Measurements from ENCODE around the gene TRIM28. TPM values are rescaled to one million over a fixed set of nuclear protein-coding genes. Genes with fewer than 3 reads are reported as not detected.

TRIM28 gene
- total RNA-seq, 1 donor from 2014 or later = 233 TPM

- intact Hi-C loops (cut with DNase I) = no loop called here
- ATAC-seq (no peak), DNase-seq (peak; percentile 50)
- no peak overlapping the region for H3K4me3 ChIP-seq
- peaks cover 20% of the 10 kb centered on the region for H3K36me3 ChIP-seq
- H3K27ac ChIP-seq = no peak overlapping the region
- no peaks in the 10 kb centered on the region for H3K27me3 ChIP-seq (ENCODE audit: low read depth)
- H3K4me1 ChIP-seq = peaks cover 50% of the 10 kb centered on the region
- TF ChIP-seq, protein P1, sequence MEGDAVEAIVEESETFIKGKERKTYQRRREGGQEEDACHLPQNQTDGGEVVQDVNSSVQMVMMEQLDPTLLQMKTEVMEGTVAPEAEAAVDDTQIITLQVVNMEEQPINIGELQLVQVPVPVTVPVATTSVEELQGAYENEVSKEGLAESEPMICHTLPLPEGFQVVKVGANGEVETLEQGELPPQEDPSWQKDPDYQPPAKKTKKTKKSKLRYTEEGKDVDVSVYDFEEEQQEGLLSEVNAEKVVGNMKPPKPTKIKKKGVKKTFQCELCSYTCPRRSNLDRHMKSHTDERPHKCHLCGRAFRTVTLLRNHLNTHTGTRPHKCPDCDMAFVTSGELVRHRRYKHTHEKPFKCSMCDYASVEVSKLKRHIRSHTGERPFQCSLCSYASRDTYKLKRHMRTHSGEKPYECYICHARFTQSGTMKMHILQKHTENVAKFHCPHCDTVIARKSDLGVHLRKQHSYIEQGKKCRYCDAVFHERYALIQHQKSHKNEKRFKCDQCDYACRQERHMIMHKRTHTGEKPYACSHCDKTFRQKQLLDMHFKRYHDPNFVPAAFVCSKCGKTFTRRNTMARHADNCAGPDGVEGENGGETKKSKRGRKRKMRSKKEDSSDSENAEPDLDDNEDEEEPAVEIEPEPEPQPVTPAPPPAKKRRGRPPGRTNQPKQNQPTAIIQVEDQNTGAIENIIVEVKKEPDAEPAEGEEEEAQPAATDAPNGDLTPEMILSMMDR (IDR thresholded peaks at IDR 0.05) = no peak
- no peaks in the 10 kb centered on the region for H3K9me3 ChIP-seq
Observed at GRCh38 chr19:58516964-58517833, 26.7 kb upstream of the TRIM28 start.

DNA sequence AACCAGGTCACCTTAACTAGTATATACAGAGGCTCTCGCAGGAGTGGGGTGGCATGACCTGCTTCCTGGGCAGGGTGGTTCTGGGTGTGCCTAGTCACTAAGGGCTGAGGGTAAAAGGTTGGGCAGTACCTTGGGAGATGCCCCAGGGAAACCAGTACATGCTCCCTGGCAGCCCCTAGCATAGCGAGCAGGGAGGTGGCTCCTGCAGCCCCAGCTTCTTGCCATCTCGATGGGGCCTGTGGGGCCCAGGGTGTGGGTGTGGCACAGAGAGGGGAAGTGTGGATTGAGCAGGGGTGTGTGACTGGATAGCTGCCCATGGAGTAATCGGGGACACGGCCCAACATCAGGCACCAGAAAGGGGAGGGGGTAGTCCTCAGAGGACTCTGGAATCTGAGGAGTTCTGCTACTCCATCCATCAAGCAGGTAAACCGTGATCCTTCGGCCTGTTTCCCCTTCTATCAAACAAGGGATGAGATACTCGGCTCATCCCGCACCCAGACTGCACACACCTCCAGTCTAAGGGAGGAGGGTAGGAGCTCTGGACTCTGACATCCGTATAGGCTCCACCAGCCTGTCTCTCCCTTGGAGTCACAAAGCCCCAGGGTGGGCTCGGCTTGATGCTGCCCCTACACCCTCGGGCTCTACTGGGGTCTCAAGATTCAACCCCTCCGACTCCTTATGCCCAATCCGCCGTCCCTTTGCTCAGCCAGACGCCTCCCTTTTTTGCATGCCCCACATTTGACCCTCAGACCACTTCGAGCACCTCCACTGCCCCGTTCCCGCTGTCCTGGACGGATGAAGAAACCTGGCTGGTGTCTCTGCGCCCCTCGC lies 25.4 kb upstream of the TRIM28 start:
- Histone ChIP-seq H3K9me3 (no peaks in the 10 kb centered on the region), H3K27ac (peak overlapping the region; percentile 98), H3K4me1 (peaks cover 49% of the 10 kb centered on the region), H3K4me3 (peak overlapping the region; percentile 97), H3K27me3 (ENCODE audit: low read depth) (no peaks in the 10 kb centered on the region), H3K36me3 (peaks cover 20% of the 10 kb centered on the region)
- ATAC-seq (no peak), DNase-seq (peak; percentile 56)
- intact Hi-C loops (cut with DNase I) = no loop called here
- TF ChIP-seq, protein P1 (IDR thresholded peaks at IDR 0.05) = no peak

DNA sequence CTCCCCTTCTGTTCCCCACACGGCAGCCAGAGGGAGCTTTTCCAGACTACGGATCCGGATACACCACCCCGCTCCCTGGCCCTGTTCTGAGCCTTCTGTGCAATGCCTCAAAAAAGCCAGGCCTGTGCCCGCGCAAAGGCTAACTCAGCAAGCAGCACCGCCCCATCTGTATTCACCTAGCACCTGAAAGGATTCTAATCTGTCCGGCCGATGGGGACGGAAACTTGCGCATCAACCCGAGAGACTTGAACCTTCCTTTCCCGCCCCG lies 24.8 kb upstream of the TRIM28 start:
- H3K27ac ChIP-seq = peak overlapping the region; percentile 98
- ATAC-seq (peak; percentile 71 to 72), DNase-seq (peak; percentile 74)
- intact Hi-C loops (cut with DNase I) = no loop called here
- TF ChIP-seq, protein P1 (IDR thresholded peaks at IDR 0.05) = peak; percentile 57
- peaks cover 43% of the 10 kb centered on the region for H3K4me1 ChIP-seq
- no peaks in the 10 kb centered on the region for H3K9me3 ChIP-seq
- peaks cover 20% of the 10 kb centered on the region for H3K36me3 ChIP-seq
- H3K27me3 ChIP-seq (ENCODE audit: low read depth) = no peaks in the 10 kb centered on the region
- peak overlapping the region; percentile 97 for H3K4me3 ChIP-seq

GRCh38 chr19:58519355-58520256 lies 24.3 kb upstream of the TRIM28 start, which contains the start of gene ZBTB45:
ZBTB45 (minus strand) TSS chr19:58519810; CDS start chr19:58517673, 2,137 bp downstream.
- no peaks in the 10 kb centered on the region for H3K27me3 ChIP-seq (ENCODE audit: low read depth)
- intact Hi-C loops (cut with DNase I) = no loop called here
- H3K4me1 ChIP-seq = peaks cover 38% of the 10 kb centered on the region

More at GRCh38 chr19:58519355-58520256, 24.3 kb upstream of the TRIM28 start, which contains the start of gene ZBTB45:
- Histone ChIP-seq H3K36me3 (peaks cover 20% of the 10 kb centered on the region), H3K4me3 (peak within 1 kb of the TSS; percentile 97), H3K27ac (peak within 1 kb of the TSS; percentile 98), H3K9me3 (no peaks in the 10 kb centered on the region)
- DNase-seq = peak; percentile 93
- peak; percentile 89 to 92 for ATAC-seq
- TF ChIP-seq, protein P1 (IDR thresholded peaks at IDR 0.05) = peak; percentile 59
